Sigmoid colon (tissue), 7 donors: ENCODE results near the gene HDGF. TPM values are rescaled to one million over a fixed set of nuclear protein-coding genes. Genes with fewer than 3 reads are reported as not detected.

Experiments used
- DNase-seq: peaks from one replicate; pipeline ENCODE4 v3.0.0-alpha.2; 2019
- H3K27ac ChIP-seq, 4 donors: fragments of 200-600 bp; sonication (generic); one replicate each; pipeline ENCODE4 v1.5.1; 2016 to 2019; ENCODE audit warnings: mild to moderate bottlenecking in 1 of 4
- H3K27me3 ChIP-seq, 3 donors: fragments of 200-600 bp; sonication (generic); one replicate each; pipeline ENCODE4 v1.5.1; 2019; ENCODE audit warnings: mild to moderate bottlenecking in 1 of 3
- H3K36me3 ChIP-seq, 4 donors: fragments of 200-600 bp; sonication (generic); one replicate each; pipeline ENCODE4 v1.5.1; 2016 to 2019
- H3K4me1 ChIP-seq, 4 donors: fragments of 200-600 bp; sonication (generic); one replicate each; pipeline ENCODE4 v1.5.1; 2017 to 2019
- H3K4me3 ChIP-seq, 4 donors: fragments of 200-600 bp; sonication (generic); one replicate each; pipeline ENCODE4 v1.5.1; 2017 to 2019; ENCODE audit warnings: mild to moderate bottlenecking in 2 of 4, moderate library complexity in 1 of 4
- H3K9me3 ChIP-seq, 4 donors: fragments of 200-600 bp in 3 of 4; sonication (generic) in 3 of 4; one replicate each; pipeline versions ENCODE4 v1.5.1 to v1.6.1; 2013 to 2019
- EP300 ChIP-seq, 4 donors: sonication (generic); formaldehyde crosslinking; IDR thresholded peaks; one replicate each; pipeline ENCODE4 v1.6.1; 2017; ENCODE audit warnings: antibody characterized with exemption in 4 of 4
- POLR2A ChIP-seq, 2 donors: fragments of 450-650 bp; IDR thresholded peaks; one replicate each; pipeline ENCODE4 v1.6.1; 2016; ENCODE audit warnings: antibody characterized with exemption in 2 of 2, mild to moderate bottlenecking in 2 of 2, moderate library complexity in 2 of 2
- POLR2AphosphoS5 ChIP-seq, 4 donors: sonication (generic); formaldehyde crosslinking; IDR thresholded peaks; one replicate each; pipeline ENCODE4 v1.6.1; 2017; ENCODE audit warnings: antibody characterized with exemption in 4 of 4
- WGBS, 2 donors: extraction: QIAGEN DNeasy Blood & Tissue Kit; methylation state at CpG; one replicate each; pipeline ENCODE4 v1.1.7; 2013; 5-methylcytosine and 5-hydroxymethylcytosine counted together
- intact Hi-C: fragments of 100-400 bp; cut with DNase I; formaldehyde crosslinking; loops from one replicate; pipeline ENCODE4 v1.15.1; 2023
- polyA plus RNA-seq, 3 donors: library from polyadenylated mRNA; stranded (reverse); fragments of 200-250 nt; gene quantifications; one replicate each; pipeline ENCODE4 v1.2.3, GENCODE V29; 2013
- total RNA-seq, 4 donors: library from RNA; depleted of rRNA; stranded (reverse); fragments of >200 nt; gene quantifications; one replicate each; pipeline ENCODE4 v1.1.0, GENCODE V29; 2016
- TF ChIP-seq, protein P1 (sequence below), 4 experiments: fragments of 450-650 bp in 3 of 4; fragments of 200-600 bp in 1 of 4; IDR thresholded peaks; one replicate each; pipeline ENCODE4 v1.5.1; 2016 to 2019; ENCODE audit warnings: antibody characterized with exemption in 4 of 4, mild to moderate bottlenecking in 3 of 4, moderate library complexity in 2 of 4
- donor health status: healthy with polysubstance abuse.
- donor health status: Bipolar disorder and iron deficiency.
- donor health status: healthy.

Gene HDGF
- total and polyA plus RNA-seq, 7 donors: 108 to 297 (median 128) TPM

DNA sequence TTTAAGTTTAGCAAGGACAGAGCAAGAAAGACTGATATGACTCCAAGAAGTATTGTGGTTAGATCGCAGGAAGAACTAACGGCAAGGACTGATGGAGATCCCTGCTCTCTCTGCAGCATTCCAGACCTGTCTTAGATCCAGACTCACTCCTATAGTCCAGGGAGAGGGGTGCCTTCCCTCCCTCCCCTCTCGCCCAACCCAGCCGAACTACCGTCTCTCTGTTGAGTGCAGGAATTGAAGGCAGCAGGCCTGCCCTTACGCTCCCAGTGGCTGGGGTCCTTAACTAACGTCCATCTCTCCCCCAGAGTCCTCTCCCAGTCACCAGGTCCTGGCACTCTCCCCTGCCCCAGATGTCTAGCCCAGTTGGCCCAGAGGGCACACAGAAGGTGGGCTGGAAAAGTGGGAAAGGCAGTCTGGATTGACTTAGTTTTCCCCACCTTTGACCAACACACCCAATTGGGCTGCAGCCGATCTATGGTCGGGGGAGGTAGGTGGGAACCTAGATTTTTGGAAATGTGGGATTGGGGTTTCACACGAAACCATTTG, 47.2 kb downstream of the HDGF start:
- Histone ChIP-seq H3K4me3 (peak overlapping the region in 3 of 4 donors; percentile 40 to 55 (median 47)), H3K9me3 (no peaks in the 10 kb centered on the region), H3K36me3 (no peaks in the 10 kb centered on the region), H3K27ac (peak overlapping the region in 2 of 4 donors; percentile 1 to 87), H3K4me1 (peaks cover 0 to 48% (median 47%) of the 10 kb centered on the region in 4 donors), H3K27me3 (peaks cover 0 to 9% (median 0%) of the 10 kb centered on the region in 3 donors)
- intact Hi-C loops: loop anchor here (2.0 to 10.0 kb wide), 2 partner anchors 15 to 191 kb away; partner anchors contain the start of gene PEAR1
- TF ChIP-seq EP300 (IDR thresholded peaks at IDR 0.05): no peak
- TF ChIP-seq POLR2AphosphoS5 (IDR thresholded peaks at IDR 0.05): no peak
- no peak for TF ChIP-seq POLR2A (IDR thresholded peaks at IDR 0.05)
- TF ChIP-seq, protein P1, sequence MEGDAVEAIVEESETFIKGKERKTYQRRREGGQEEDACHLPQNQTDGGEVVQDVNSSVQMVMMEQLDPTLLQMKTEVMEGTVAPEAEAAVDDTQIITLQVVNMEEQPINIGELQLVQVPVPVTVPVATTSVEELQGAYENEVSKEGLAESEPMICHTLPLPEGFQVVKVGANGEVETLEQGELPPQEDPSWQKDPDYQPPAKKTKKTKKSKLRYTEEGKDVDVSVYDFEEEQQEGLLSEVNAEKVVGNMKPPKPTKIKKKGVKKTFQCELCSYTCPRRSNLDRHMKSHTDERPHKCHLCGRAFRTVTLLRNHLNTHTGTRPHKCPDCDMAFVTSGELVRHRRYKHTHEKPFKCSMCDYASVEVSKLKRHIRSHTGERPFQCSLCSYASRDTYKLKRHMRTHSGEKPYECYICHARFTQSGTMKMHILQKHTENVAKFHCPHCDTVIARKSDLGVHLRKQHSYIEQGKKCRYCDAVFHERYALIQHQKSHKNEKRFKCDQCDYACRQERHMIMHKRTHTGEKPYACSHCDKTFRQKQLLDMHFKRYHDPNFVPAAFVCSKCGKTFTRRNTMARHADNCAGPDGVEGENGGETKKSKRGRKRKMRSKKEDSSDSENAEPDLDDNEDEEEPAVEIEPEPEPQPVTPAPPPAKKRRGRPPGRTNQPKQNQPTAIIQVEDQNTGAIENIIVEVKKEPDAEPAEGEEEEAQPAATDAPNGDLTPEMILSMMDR (IDR thresholded peaks at IDR 0.05): no peak
- 55 to 65% methylated on average over 10 of the region's 10 CpGs for WGBS, 2 donors
- DNase-seq: no peak

DNA sequence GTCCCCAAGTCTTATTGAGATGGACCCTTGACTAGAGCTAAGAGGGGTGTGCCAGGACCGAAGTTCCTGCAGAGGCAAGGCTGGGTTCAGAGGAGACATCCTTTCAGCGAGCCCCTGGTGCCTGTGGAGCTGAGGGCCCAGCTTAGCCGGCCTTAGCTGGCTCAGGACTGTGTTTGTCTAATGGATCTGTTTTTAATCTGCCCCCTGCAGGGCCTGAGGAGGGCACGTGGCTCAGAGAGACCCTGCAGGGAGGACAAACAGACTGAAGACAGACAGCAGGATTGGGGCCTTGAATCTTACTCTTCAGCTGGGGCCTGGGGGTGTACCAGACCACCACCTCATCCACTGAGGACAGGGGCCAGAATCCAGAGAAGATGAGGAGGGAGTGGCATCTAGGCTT, 47.7 kb downstream of the HDGF start:
- Histone ChIP-seq H3K27ac (peak overlapping the region in 1 of 4 donors; percentile 87), H3K36me3 (no peaks in the 10 kb centered on the region), H3K27me3 (peaks cover 0 to 9% (median 0%) of the 10 kb centered on the region in 3 donors), H3K9me3 (no peaks in the 10 kb centered on the region), H3K4me1 (peaks cover 0 to 48% (median 44%) of the 10 kb centered on the region in 4 donors), H3K4me3 (no peak overlapping the region)
- no peak for TF ChIP-seq EP300 (IDR thresholded peaks at IDR 0.05)
- TF ChIP-seq POLR2A (IDR thresholded peaks at IDR 0.05): no peak
- TF ChIP-seq, protein P1 (IDR thresholded peaks at IDR 0.05): no peak
- TF ChIP-seq POLR2AphosphoS5 (IDR thresholded peaks at IDR 0.05): no peak
- 40 to 60% methylated on average over 4 of the region's 4 CpGs for WGBS, 2 donors
- intact Hi-C loops: loop anchor here (2.0 to 10.0 kb wide), 2 partner anchors 15 to 191 kb away; partner anchors contain the start of gene PEAR1
- DNase-seq: no peak

DNA sequence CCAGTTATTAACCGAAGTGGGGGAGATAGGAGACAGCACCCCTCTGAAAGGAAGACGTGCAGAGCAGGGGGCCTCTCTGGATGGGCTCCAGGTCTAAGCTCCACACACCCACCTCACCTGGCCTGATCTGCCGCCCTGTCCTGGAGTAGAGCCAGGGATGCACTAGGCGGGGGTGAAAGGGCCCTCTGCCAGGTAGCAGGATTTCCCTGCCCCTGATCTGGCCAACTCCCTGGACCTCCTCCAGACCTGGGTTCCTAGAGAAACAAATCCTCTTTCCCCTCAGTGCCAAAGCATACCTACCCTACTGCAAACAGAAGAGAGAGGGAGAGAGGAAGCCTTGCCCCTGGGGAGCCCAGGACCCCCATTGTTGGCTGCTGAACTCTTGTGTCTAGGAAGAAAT, 48.1 kb downstream of the HDGF start:
- 37 to 81% methylated on average over 4 of the region's 4 CpGs for WGBS, 2 donors
- Histone ChIP-seq H3K27me3 (peaks cover 0 to 9% (median 0%) of the 10 kb centered on the region in 3 donors), H3K4me3 (no peak overlapping the region), H3K9me3 (no peaks in the 10 kb centered on the region), H3K27ac (peak overlapping the region in 1 of 4 donors; percentile 87), H3K36me3 (no peaks in the 10 kb centered on the region), H3K4me1 (peaks cover 0 to 48% (median 43%) of the 10 kb centered on the region in 4 donors)
- intact Hi-C loops: loop anchor here (10.0 kb wide), 1 partner anchor 191 kb away; the partner anchor contains the start of gene PEAR1
- no peak for DNase-seq
- TF ChIP-seq POLR2AphosphoS5 (IDR thresholded peaks at IDR 0.05) (no peak), POLR2A (IDR thresholded peaks at IDR 0.05) (no peak), EP300 (IDR thresholded peaks at IDR 0.05) (no peak)
- TF ChIP-seq, protein P1 (IDR thresholded peaks at IDR 0.05): no peak

DNA sequence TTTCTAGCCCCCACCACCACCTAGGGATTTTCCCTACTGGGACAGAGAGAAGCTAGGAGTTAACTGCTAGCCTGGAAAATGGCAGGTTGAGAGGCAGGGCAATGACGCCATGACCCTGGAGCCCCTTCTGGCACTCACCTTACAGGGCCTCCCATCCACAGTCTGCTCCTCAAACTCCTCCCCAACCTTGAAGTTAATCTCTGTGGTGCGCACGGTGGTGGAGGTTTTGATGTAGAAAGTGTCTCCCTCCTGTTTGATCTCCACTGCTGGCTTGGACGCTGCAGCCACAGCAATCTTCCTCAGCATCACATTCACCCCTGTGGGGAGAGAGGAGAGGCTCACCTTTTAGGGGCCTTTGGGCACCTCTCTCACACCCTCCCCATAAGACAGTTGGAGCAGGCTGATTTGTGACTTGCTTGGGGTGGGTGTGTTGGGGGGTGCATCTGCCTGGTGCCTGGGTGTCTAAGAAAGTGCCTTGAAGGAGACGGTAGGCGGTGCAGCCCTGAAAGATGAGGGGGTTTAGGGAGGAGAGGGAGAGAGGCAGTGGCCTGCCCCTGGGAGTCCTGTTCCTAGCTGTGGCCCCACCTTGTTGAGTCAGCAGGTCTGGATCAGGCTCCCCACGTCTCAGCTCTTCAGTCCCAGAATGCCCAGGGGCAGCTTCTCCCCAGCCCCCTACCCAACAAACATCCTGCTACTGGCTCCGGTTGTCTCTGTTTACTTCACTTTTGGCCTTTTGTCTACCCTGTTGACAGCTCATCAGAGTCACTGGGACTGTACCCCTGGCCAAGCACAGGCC, 50.5 kb downstream of the HDGF start:
- no peak for DNase-seq
- no peak overlapping the region for H3K27ac ChIP-seq
- WGBS, 2 donors: 79 to 82% methylated on average over 8 of the region's 8 CpGs
- intact Hi-C loops: loop anchor here (10.0 kb wide), 1 partner anchor 194 kb away; the partner anchor contains the start of gene PEAR1
- H3K9me3 ChIP-seq: no peaks in the 10 kb centered on the region
- no peak overlapping the region for H3K4me3 ChIP-seq
- peaks cover 0 to 9% (median 0%) of the 10 kb centered on the region in 3 donors for H3K27me3 ChIP-seq
- no peaks in the 10 kb centered on the region for H3K36me3 ChIP-seq
- no peak for TF ChIP-seq POLR2AphosphoS5 (IDR thresholded peaks at IDR 0.05)
- no peak for TF ChIP-seq EP300 (IDR thresholded peaks at IDR 0.05)
- TF ChIP-seq, protein P1 (IDR thresholded peaks at IDR 0.05): no peak
- TF ChIP-seq POLR2A (IDR thresholded peaks at IDR 0.05): no peak
- peaks cover 0 to 26% (median 21%) of the 10 kb centered on the region in 4 donors for H3K4me1 ChIP-seq
